T-helper 1 cell treated with Interleukin-12 subunit alpha and Interleukin-12 subunit beta and Interleukin-4 antibody, amounts not matched to agents 30 ng/mL and 1 ng/mL, for 36 hours (primary cell): ENCODE measurements around the gene DPF1. TPM values are rescaled to one million over a fixed set of nuclear protein-coding genes. Genes with fewer than 3 reads are reported as not detected.

Experiments
- intact Hi-C: fragments of 100-400 bp; cut with micrococcal nuclease; formaldehyde crosslinking; loops from one replicate; pipeline ENCODE4 v1.15.1; 2024
- total RNA-seq: library from RNA; stranded (reverse); gene quantifications from 2 replicates; pipeline ENCODE4 v1.2.3, GENCODE V29; 2022

The DPF1 gene
- total RNA-seq, 1 donor from 2014 or later, result 1.3 TPM

- intact Hi-C loops, result no loop called here
Observed at GRCh38 chr19:38201731-38202130, 22.3 kb downstream of the DPF1 start.

GRCh38 chr19:38199340-38199739 is 24.7 kb downstream of the DPF1 start:
- intact Hi-C loops, result no loop called here

- intact Hi-C loops, result no loop called here
Observed at GRCh38 chr19:38197937-38198704, 25.9 kb downstream of the DPF1 start.

- intact Hi-C loops, result no loop called here
Observed at GRCh38 chr19:38196948-38197656, 26.9 kb downstream of the DPF1 start.

GRCh38 chr19:38196245-38196837 is 27.7 kb downstream of the DPF1 start:
- intact Hi-C loops, result no loop called here

GRCh38 chr19:38195237-38195636 is 28.8 kb downstream of the DPF1 start:
- intact Hi-C loops, result no loop called here

GRCh38 chr19:38194061-38194701 is 29.8 kb downstream of the DPF1 start:
- intact Hi-C loops, result no loop called here

GRCh38 chr19:38193445-38193844 is 30.6 kb downstream of the DPF1 start:
- intact Hi-C loops, result no loop called here

- intact Hi-C loops, result no loop called here
Observed at GRCh38 chr19:38191747-38192146, 32.3 kb downstream of the DPF1 start.

GRCh38 chr19:38190793-38191192 is 33.2 kb downstream of the DPF1 start:
- intact Hi-C loops, result no loop called here

GRCh38 chr19:38190061-38190460 is 34.0 kb downstream of the DPF1 start:
- intact Hi-C loops, result no loop called here

GRCh38 chr19:38185562-38185961 is 38.5 kb downstream of the DPF1 start:
- intact Hi-C loops, result no loop called here

- intact Hi-C loops, result no loop called here
Observed at GRCh38 chr19:38184815-38185214, 39.2 kb downstream of the DPF1 start.

- intact Hi-C loops, result no loop called here
Observed at GRCh38 chr19:38183251-38183897, 40.6 kb downstream of the DPF1 start.

- intact Hi-C loops, result no loop called here
Observed at GRCh38 chr19:38182536-38183210, 41.3 kb downstream of the DPF1 start.

- intact Hi-C loops, result no loop called here
Observed at GRCh38 chr19:38180071-38180470, 44.0 kb downstream of the DPF1 start.

GRCh38 chr19:38175422-38175821 is 48.6 kb downstream of the DPF1 start:
- intact Hi-C loops, result no loop called here

- intact Hi-C loops, result loop anchor here (1.0 kb wide), 1 partner anchor 10 kb away; no protein-coding TSS in a partner anchor
Observed at GRCh38 chr19:38173291-38174041, 50.6 kb downstream of the DPF1 start.

GRCh38 chr19:38172001-38172400 is 52.0 kb downstream of the DPF1 start:
- intact Hi-C loops, result no loop called here

GRCh38 chr19:38170334-38170733 is 53.7 kb downstream of the DPF1 start:
- intact Hi-C loops, result no loop called here
